Measurements from ENCODE around the gene DHTKD1.

Gene DHTKD1

GRCh38 chr10:12140038-12140437, 71.3 kb downstream of the DHTKD1 start:
- TF ChIP-seq YY1 (IDR thresholded peaks at IDR 0.05; ENCODE audit: low read depth), result no peak
- no peak for TF ChIP-seq RAD21 (IDR thresholded peaks at IDR 0.05; ENCODE audit: low read depth)
- no peak for TF ChIP-seq FOXM1 (IDR thresholded peaks at IDR 0.05; ENCODE audit: borderline replicate concordance, low read depth)
- no peak for TF ChIP-seq CREB1 (IDR thresholded peaks at IDR 0.05; ENCODE audit: low read depth)
- no peak for TF ChIP-seq MAX (IDR thresholded peaks at IDR 0.05)
- TF ChIP-seq TAF1 (IDR thresholded peaks at IDR 0.05; ENCODE audit: low read depth), result no peak
- no peak for TF ChIP-seq USF1 (IDR thresholded peaks at IDR 0.05)
- no peak for TF ChIP-seq EP300 (IDR thresholded peaks at IDR 0.05; ENCODE audit: borderline replicate concordance)
- no peak for TF ChIP-seq NFIC (IDR thresholded peaks at IDR 0.05)
- TF ChIP-seq EGR1 (IDR thresholded peaks at IDR 0.05), result no peak
- TF ChIP-seq TCF12 (IDR thresholded peaks at IDR 0.05; ENCODE audit: low read depth), result no peak
- no peak for TF ChIP-seq ZBTB7A (IDR thresholded peaks at IDR 0.05; ENCODE audit: low read depth)
- TF ChIP-seq CEBPB (IDR thresholded peaks at IDR 0.05), result no peak
- TF ChIP-seq REST (IDR thresholded peaks at IDR 0.05; ENCODE audit: low read depth), result no peak
- no peak for TF ChIP-seq TEAD4 (IDR thresholded peaks at IDR 0.05)

- no peak for TF ChIP-seq CEBPB (IDR thresholded peaks at IDR 0.05)
- no peak for TF ChIP-seq TCF12 (IDR thresholded peaks at IDR 0.05; ENCODE audit: low read depth)
- TF ChIP-seq TEAD4 (IDR thresholded peaks at IDR 0.05), result no peak
- no peak for TF ChIP-seq USF1 (IDR thresholded peaks at IDR 0.05)
- TF ChIP-seq EP300 (IDR thresholded peaks at IDR 0.05; ENCODE audit: borderline replicate concordance), result no peak
- TF ChIP-seq REST (IDR thresholded peaks at IDR 0.05; ENCODE audit: low read depth), result no peak
- TF ChIP-seq MAX (IDR thresholded peaks at IDR 0.05), result no peak
- no peak for TF ChIP-seq TAF1 (IDR thresholded peaks at IDR 0.05; ENCODE audit: low read depth)
- no peak for TF ChIP-seq NFIC (IDR thresholded peaks at IDR 0.05)
- no peak for TF ChIP-seq CREB1 (IDR thresholded peaks at IDR 0.05; ENCODE audit: low read depth)
- TF ChIP-seq FOXM1 (IDR thresholded peaks at IDR 0.05; ENCODE audit: borderline replicate concordance, low read depth), result no peak
- TF ChIP-seq RAD21 (IDR thresholded peaks at IDR 0.05; ENCODE audit: low read depth), result no peak
- TF ChIP-seq YY1 (IDR thresholded peaks at IDR 0.05; ENCODE audit: low read depth), result no peak
- TF ChIP-seq ZBTB7A (IDR thresholded peaks at IDR 0.05; ENCODE audit: low read depth), result no peak
- TF ChIP-seq EGR1 (IDR thresholded peaks at IDR 0.05), result no peak
These were observed 75.8 kb downstream of the DHTKD1 start for GRCh38 chr10:12144538-12144937.

GRCh38 chr10:12150163-12150562, 81.4 kb downstream of the DHTKD1 start:
- TF ChIP-seq ZBTB7A (IDR thresholded peaks at IDR 0.05; ENCODE audit: low read depth) (no peak), TCF12 (IDR thresholded peaks at IDR 0.05; ENCODE audit: low read depth) (no peak), RAD21 (IDR thresholded peaks at IDR 0.05; ENCODE audit: low read depth) (no peak), YY1 (IDR thresholded peaks at IDR 0.05; ENCODE audit: low read depth) (no peak), CEBPB (IDR thresholded peaks at IDR 0.05) (no peak), FOXM1 (IDR thresholded peaks at IDR 0.05; ENCODE audit: borderline replicate concordance, low read depth) (no peak), NFIC (IDR thresholded peaks at IDR 0.05) (no peak), MAX (IDR thresholded peaks at IDR 0.05) (no peak), REST (IDR thresholded peaks at IDR 0.05; ENCODE audit: low read depth) (no peak), CREB1 (IDR thresholded peaks at IDR 0.05; ENCODE audit: low read depth) (no peak), EGR1 (IDR thresholded peaks at IDR 0.05) (no peak), EP300 (IDR thresholded peaks at IDR 0.05; ENCODE audit: borderline replicate concordance) (no peak), TEAD4 (IDR thresholded peaks at IDR 0.05) (no peak), USF1 (IDR thresholded peaks at IDR 0.05) (no peak), TAF1 (IDR thresholded peaks at IDR 0.05; ENCODE audit: low read depth) (no peak)
